GM13976 (cell line): Measurements from ENCODE around the gene ERGIC1.

Experiments used
- DNase-seq: peaks from one replicate; pipeline ENCODE4 v3.0.0; 2012; ENCODE audit warnings: low spot score
- CTCF ChIP-seq: IDR thresholded peaks from 2 replicates; pipeline ENCODE4 v1.5.1; 2012; ENCODE audit warnings: borderline replicate concordance, mild to moderate bottlenecking; ENCODE audit not compliant: insufficient read depth; ENCODE audit errors: extremely low read depth, missing control alignments, control extremely low read depth
- in situ Hi-C: fragments of 300-500 bp; cut with MboI; formaldehyde crosslinking; loops from one replicate; pipeline ENCODE4 v1.12.0; 2022; ENCODE audit warnings: low sequenced_read_pairs, mixed read lengths, inconsistent platforms; ENCODE audit not compliant: unreplicated experiment

ERGIC1 gene

GRCh38 chr5:172795318-172795977 is 38.6 kb upstream of the ERGIC1 start:
- DNase-seq: peak; percentile 6
- no peak for TF ChIP-seq CTCF
- in situ Hi-C loops: no loop called here

- in situ Hi-C loops: no loop called here
- no peak for DNase-seq
- TF ChIP-seq CTCF: no peak
Observed at GRCh38 chr5:172796306-172796705, 37.7 kb upstream of the ERGIC1 start.

GRCh38 chr5:172797771-172798191 is 36.3 kb upstream of the ERGIC1 start:
- in situ Hi-C loops: no loop called here
- no peak for TF ChIP-seq CTCF
- peak; percentile 20 for DNase-seq

- TF ChIP-seq CTCF: no peak
- no peak for DNase-seq
- in situ Hi-C loops: no loop called here
Observed at GRCh38 chr5:172798422-172799215, 35.4 kb upstream of the ERGIC1 start.

- DNase-seq: no peak
- in situ Hi-C loops: no loop called here
- TF ChIP-seq CTCF: no peak
Observed at GRCh38 chr5:172799416-172799815, 34.6 kb upstream of the ERGIC1 start.

GRCh38 chr5:172800088-172800551 is 33.9 kb upstream of the ERGIC1 start:
- in situ Hi-C loops: no loop called here
- DNase-seq: no peak
- TF ChIP-seq CTCF: no peak
